DND-41 (cell line): ENCODE results near the gene ARHGAP18.

ENCODE experiments used
- ATAC-seq: fragments of 200-7000 bp; cut with Tn5 transposase; 3 replicates; pipeline ENCODE4 v1.9.1; 2021; ENCODE audit warnings: low read depth; ENCODE audit not compliant: insufficient read depth
- DNase-seq: peaks from one replicate; pipeline ENCODE4 v3.0.0-alpha.2; 2020
- H2AFZ ChIP-seq: 2 replicates; pipeline ENCODE4 v1.6.0; 2012; ENCODE audit warnings: low read depth, low read length
- H3K27ac ChIP-seq: 2 replicates; pipeline ENCODE4 v1.5.1; 2012; ENCODE audit warnings: low read length, inconsistent platforms
- H3K27me3 ChIP-seq: fragments of 200-600 bp; sonication (generic); 2 replicates; pipeline ENCODE4 v1.6.0; 2012; ENCODE audit warnings: low read length, mild to moderate bottlenecking, inconsistent platforms; ENCODE audit not compliant: insufficient read depth, poor library complexity
- H3K36me3 ChIP-seq: 2 replicates; pipeline ENCODE4 v1.5.1; 2012; ENCODE audit warnings: low read length, inconsistent platforms; ENCODE audit not compliant: insufficient read depth
- H3K4me1 ChIP-seq: 2 replicates; pipeline ENCODE4 v1.5.1; 2012; ENCODE audit warnings: mild to moderate bottlenecking, low read length; ENCODE audit not compliant: insufficient read depth
- H3K4me2 ChIP-seq: 2 replicates; pipeline ENCODE4 v1.6.0; 2012; ENCODE audit warnings: mild to moderate bottlenecking, moderate library complexity, low read length, inconsistent platforms; ENCODE audit not compliant: insufficient read depth
- H3K4me3 ChIP-seq, 2 experiments: fragments of 200-600 bp in 1 of 2; shearing (Covaris generic) in 1 of 2; 2 replicates each; pipeline ENCODE4 v1.5.1; 2012 to 2016; ENCODE audit warnings: inconsistent platforms in 2 of 2, low read length in 2 of 2, mild to moderate bottlenecking in 2 of 2, low read depth in 1 of 2, moderate library complexity in 1 of 2
- H3K79me2 ChIP-seq: 2 replicates; pipeline ENCODE4 v1.6.0; 2012; ENCODE audit warnings: low read length, inconsistent platforms; ENCODE audit not compliant: insufficient read depth
- H3K9ac ChIP-seq: 2 replicates; pipeline ENCODE4 v1.6.0; 2012; ENCODE audit warnings: low read depth, mild to moderate bottlenecking, inconsistent platforms, low read length, moderate library complexity
- H3K9me3 ChIP-seq: 2 replicates; pipeline ENCODE4 v1.5.1; 2012; ENCODE audit warnings: low read length, moderate library complexity, mild to moderate bottlenecking, inconsistent platforms; ENCODE audit not compliant: insufficient read depth, severe bottlenecking
- H4K20me1 ChIP-seq: 2 replicates; pipeline ENCODE4 v1.6.0; 2012; ENCODE audit warnings: low read length; ENCODE audit not compliant: insufficient read depth
- EZH2 ChIP-seq: IDR thresholded peaks from 3 replicates; pipeline ENCODE4 v1.6.1; 2012; ENCODE audit warnings: borderline replicate concordance, low read depth, mild to moderate bottlenecking, moderate library complexity, low read length, inconsistent platforms; ENCODE audit not compliant: severe bottlenecking
- TF ChIP-seq, protein P1 (sequence below): IDR thresholded peaks from 2 replicates; pipeline ENCODE4 v1.5.1; 2012; ENCODE audit warnings: borderline replicate concordance, low read length, moderate library complexity, mild to moderate bottlenecking; ENCODE audit not compliant: poor library complexity, severe bottlenecking; ENCODE audit errors: extremely low read depth

The ARHGAP18 gene

DNA sequence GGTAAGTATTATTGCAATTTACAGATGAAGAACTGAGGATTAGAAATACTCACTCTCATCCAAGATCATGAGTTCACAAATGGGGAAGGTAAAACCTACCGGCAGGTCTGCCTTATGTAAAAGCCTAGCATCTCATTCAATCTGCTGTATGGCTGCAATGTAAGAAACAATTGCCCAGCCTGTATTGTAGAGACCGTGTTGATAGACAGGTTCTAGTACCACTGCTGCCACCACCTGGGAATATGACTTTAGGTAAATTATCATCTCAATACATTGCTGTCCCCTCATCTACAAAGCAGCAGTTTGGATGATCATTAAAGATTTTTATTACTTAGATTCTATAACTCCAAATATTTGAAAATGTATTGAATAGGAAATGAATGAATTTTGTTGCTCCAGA is 23.3 kb upstream of the ARHGAP18 start:
- Histone ChIP-seq H3K4me3 (no peak overlapping the region), H4K20me1 (no peaks in the 10 kb centered on the region), H3K27me3 (no peaks in the 10 kb centered on the region), H3K9ac (no peak overlapping the region), H3K27ac (no peak overlapping the region), H3K9me3 (no peaks in the 10 kb centered on the region), H3K79me2 (no peaks in the 10 kb centered on the region), H3K4me1 (no peaks in the 10 kb centered on the region), H3K36me3 (no peaks in the 10 kb centered on the region), H2AFZ (no peak overlapping the region), H3K4me2 (no peak overlapping the region)
- no peak for DNase-seq
- TF ChIP-seq, protein P1, sequence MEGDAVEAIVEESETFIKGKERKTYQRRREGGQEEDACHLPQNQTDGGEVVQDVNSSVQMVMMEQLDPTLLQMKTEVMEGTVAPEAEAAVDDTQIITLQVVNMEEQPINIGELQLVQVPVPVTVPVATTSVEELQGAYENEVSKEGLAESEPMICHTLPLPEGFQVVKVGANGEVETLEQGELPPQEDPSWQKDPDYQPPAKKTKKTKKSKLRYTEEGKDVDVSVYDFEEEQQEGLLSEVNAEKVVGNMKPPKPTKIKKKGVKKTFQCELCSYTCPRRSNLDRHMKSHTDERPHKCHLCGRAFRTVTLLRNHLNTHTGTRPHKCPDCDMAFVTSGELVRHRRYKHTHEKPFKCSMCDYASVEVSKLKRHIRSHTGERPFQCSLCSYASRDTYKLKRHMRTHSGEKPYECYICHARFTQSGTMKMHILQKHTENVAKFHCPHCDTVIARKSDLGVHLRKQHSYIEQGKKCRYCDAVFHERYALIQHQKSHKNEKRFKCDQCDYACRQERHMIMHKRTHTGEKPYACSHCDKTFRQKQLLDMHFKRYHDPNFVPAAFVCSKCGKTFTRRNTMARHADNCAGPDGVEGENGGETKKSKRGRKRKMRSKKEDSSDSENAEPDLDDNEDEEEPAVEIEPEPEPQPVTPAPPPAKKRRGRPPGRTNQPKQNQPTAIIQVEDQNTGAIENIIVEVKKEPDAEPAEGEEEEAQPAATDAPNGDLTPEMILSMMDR, result peak; percentile 9
- TF ChIP-seq EZH2, result no peak
- 0 out of 3 replicates have a peak, but pooled peaks have one; percentile 39 for ATAC-seq

DNA sequence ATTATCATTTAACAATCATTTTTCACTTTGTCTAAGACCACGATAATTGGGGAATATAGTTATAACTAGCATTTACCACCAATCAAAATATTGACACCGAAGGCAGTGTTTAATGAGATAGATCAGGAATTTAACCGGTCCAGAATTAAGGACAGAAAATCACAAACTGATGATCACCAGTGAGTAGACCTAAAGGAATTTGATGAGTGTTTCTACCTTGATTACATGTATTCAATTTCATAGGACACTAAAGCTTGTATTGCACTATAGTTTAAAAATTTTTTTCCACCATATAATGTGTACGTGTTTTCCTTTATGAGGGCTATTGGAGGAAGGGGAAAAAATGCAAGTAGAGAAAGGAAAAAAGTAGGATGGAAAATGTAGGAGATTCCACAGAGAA is 22.6 kb upstream of the ARHGAP18 start:
- no peak for DNase-seq
- no peak for TF ChIP-seq EZH2
- TF ChIP-seq, protein P1, result no peak
- no peak overlapping the region for H3K27ac ChIP-seq

DNA sequence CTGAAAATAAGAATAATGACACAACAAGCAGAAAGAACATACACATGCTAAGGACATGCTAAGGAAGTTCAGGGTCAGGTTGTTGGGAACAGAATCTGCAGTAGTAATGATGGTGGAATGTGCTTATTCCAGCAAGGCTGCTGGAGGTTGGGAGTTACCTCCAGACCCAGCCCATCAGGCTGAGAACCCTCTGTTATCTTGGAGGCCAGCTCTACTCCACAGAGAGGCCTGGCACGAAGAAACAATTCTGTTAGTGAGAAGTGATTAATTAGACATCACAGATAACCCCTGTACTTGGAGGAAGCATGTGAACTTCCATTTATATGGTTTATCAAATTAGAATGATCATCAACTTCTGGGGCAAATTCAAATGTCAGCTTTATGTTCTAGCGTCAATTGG is 22.1 kb upstream of the ARHGAP18 start:
- no peak for DNase-seq
- H3K4me2 ChIP-seq, result no peak overlapping the region
- no peak for ATAC-seq

More for the DNA sequence above, 22.6 kb upstream of the ARHGAP18 start:
- Histone ChIP-seq H3K9me3 (no peaks in the 10 kb centered on the region), H3K27me3 (no peaks in the 10 kb centered on the region), H3K36me3 (no peaks in the 10 kb centered on the region), H4K20me1 (no peaks in the 10 kb centered on the region), H3K4me1 (no peaks in the 10 kb centered on the region), H3K4me3 (no peak overlapping the region), H3K9ac (no peak overlapping the region), H3K4me2 (no peak overlapping the region), H2AFZ (no peak overlapping the region), H3K79me2 (no peaks in the 10 kb centered on the region)
- no peak for ATAC-seq

More for the DNA sequence above, 22.1 kb upstream of the ARHGAP18 start:
- Histone ChIP-seq H3K36me3 (no peaks in the 10 kb centered on the region), H3K4me1 (no peaks in the 10 kb centered on the region), H3K27me3 (no peaks in the 10 kb centered on the region), H3K9ac (no peak overlapping the region), H3K9me3 (no peaks in the 10 kb centered on the region), H4K20me1 (no peaks in the 10 kb centered on the region), H2AFZ (no peak overlapping the region), H3K79me2 (no peaks in the 10 kb centered on the region), H3K27ac (no peak overlapping the region), H3K4me3 (no peak overlapping the region)
- TF ChIP-seq, protein P1, result no peak
- TF ChIP-seq EZH2, result no peak
